Activated CD8-positive, alpha-beta memory T cell treated with anti-CD3 and anti-CD28 coated beads, Interleukin-2, amount 10 ng/mL, durations not matched to agents 7 days and 5 days (primary cell): ENCODE results near the gene NPW. TPM values are rescaled to one million over a fixed set of nuclear protein-coding genes. Genes with fewer than 3 reads are reported as not detected.
"Not testable (repeated sequence)": the region's sequence is repeated elsewhere in the genome, so short reads cannot be mapped to it uniquely, and the experiment has no call there.

ENCODE experiments used
- ATAC-seq: fragments of 150-1000 bp; cut with Tn5 transposase; one replicate; pipeline ENCODE4 v1.10.0; 2021; ENCODE audit warnings: moderate library complexity
- CTCF ChIA-PET: fragments of 350-600 bp; sonication (Branson Sonifier 250); formaldehyde crosslinking; loops from one replicate; lab custom pipeline; 2021; ENCODE audit warnings: antibody characterized with exemption; lab: Charles Lee
- DNase-seq: peaks from one replicate; pipeline ENCODE4 v3.0.0-alpha.2; 2020
- H3K27ac Mint-ChIP-seq: one replicate; pipeline ENCODE4 v1.8.0; 2021; ENCODE audit warnings: mild to moderate bottlenecking, mixed read lengths
- H3K27me3 Mint-ChIP-seq: one replicate; pipeline ENCODE4 v1.8.0; 2021; ENCODE audit warnings: mixed read lengths
- H3K36me3 Mint-ChIP-seq: one replicate; pipeline ENCODE4 v1.8.0; 2021; ENCODE audit warnings: mild to moderate bottlenecking, mixed read lengths
- H3K4me1 Mint-ChIP-seq: one replicate; pipeline ENCODE4 v1.8.0; 2021; ENCODE audit warnings: mixed read lengths
- H3K4me3 Mint-ChIP-seq: one replicate; pipeline ENCODE4 v1.8.0; 2021; ENCODE audit warnings: mild to moderate bottlenecking, moderate library complexity, mixed read lengths
- H3K9me3 Mint-ChIP-seq: one replicate; pipeline ENCODE4 v1.8.0; 2022; ENCODE audit warnings: low read depth, mixed read lengths
- total RNA-seq, 2 experiments: library from RNA; stranded (reverse); gene quantifications; one replicate each; pipeline ENCODE4 v1.2.3, GENCODE V29; 2021

NPW gene
- total RNA-seq, 2 experiments from 2014 or later: 1.1 to 6.3 TPM

DNA sequence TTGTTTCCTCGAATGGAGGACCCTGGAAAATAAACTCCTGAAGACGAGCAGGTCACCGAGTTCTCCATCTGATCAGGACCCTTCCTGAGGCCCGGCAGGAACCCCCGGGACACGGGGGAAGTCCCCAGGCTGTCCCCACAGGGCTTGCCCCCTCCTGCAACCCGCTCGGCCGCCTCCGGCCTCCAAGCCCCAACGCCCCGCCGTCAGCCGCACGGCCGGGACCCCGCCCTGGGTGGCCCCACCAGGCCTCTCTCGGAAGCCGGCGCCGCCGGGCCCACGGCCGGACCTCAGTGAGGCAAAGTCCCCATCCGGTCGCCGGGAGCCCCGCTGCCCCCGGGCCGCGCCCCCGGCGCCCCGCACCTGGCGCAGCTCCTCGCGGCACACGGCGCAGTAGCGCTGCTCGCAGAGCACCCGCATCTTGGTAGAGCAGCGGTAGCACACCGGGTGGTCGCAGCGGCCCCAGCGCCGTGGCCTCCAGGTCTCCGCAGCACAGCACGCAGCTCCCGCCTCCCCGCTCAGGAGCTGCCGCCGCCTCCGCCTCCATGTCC lies 10.3 kb upstream of the NPW start:
- ATAC-seq (peak; percentile 26), DNase-seq (no peak)
- H3K9me3 Mint-ChIP-seq: no peaks in the 10 kb centered on the region
- H3K27me3 Mint-ChIP-seq: no peaks in the 10 kb centered on the region
- H3K4me3 Mint-ChIP-seq: peak overlapping the region; percentile 79
- H3K27ac Mint-ChIP-seq: peak overlapping the region; percentile 84
- peaks cover 40% of the 10 kb centered on the region for H3K4me1 Mint-ChIP-seq
- H3K36me3 Mint-ChIP-seq: peaks cover 3% of the 10 kb centered on the region
- CTCF ChIA-PET: interaction anchor here (1.1 to 2.3 kb wide), 4 partner anchors 12 to 242 kb away, joined by 3 to 17 read pairs (median 4); partner anchors contain the start of genes ECI1 and RPS2

DNA sequence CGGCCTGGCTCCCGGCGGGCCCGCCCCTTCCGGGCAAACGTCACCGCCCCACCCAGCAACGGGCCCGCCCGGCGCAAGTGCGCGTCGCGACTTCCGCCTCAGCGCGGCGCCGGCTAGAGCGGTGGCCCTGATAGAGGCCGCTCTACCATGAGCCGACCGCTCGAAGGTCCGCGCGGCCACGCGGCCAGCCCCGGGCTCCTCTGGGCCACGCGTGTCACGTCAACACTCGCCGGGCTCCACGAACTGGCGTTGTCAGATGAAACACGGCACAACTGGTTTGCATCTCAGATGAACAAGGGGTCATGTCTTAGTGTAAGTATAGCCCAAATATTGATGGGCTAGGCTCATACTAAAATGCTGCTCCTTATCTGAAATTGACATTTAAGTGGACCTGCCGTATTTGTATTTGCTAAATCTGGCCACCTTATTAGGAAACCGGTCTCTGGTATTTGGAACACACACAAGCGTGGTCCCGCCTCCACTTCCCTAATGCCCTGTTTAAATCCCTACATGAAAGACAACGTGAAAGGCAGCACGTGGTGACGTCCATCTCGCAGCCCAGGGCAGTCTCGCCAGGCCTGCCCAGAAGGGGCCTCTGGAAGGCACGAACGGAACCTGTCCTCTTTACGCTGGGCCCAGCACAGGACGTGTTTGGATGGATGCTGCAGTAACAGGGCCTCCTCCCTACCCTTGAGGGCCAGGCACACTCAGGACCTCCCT lies 9.6 kb upstream of the NPW start, which contains the start of gene ZNF598:
TSS of gene ZNF598 (minus strand) at position 31 of the 720 bp plus-strand sequence.
- H3K4me1 Mint-ChIP-seq: peaks cover 36% of the 10 kb centered on the region
- H3K4me3 Mint-ChIP-seq: peak within 1 kb of the TSS; percentile 85
- H3K27ac Mint-ChIP-seq: peak within 1 kb of the TSS; percentile 91
- ATAC-seq: peak; percentile 96
- no peaks in the 10 kb centered on the region for H3K27me3 Mint-ChIP-seq
- H3K9me3 Mint-ChIP-seq: no peaks in the 10 kb centered on the region
- peaks cover 3% of the 10 kb centered on the region for H3K36me3 Mint-ChIP-seq
- CTCF ChIA-PET: interaction anchor here (1.1 to 3.1 kb wide), 2 partner anchors 45 to 131 kb away, joined by 3 to 14 read pairs; partner anchors contain the start of gene RPS2
- peak; percentile 84 for DNase-seq

DNA sequence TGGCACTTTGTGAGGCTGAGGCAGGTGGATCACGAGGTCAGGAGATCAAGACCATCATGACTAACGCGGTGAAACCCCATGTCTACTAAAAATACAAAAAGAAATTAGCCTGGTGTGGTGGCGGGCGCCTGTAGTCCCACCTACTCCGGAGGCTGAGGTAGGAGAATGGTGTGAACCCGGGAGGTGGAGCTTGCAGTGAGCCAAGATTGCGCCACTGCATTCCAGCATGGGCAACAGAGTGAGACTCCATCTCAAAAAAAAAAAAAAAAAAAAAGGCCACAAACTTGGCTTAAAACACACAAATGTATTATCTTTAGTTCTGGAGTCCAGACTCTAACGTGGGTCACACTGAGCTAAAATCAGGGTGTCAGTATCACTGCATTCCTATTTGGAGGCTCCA lies 7.9 kb upstream of the NPW start:
- H3K9me3 Mint-ChIP-seq, H3K27ac Mint-ChIP-seq, DNase-seq, H3K4me3 Mint-ChIP-seq, H3K36me3 Mint-ChIP-seq, H3K27me3 Mint-ChIP-seq, ATAC-seq: not testable (repeated sequence)
- CTCF ChIA-PET: interaction anchor here (0.7 to 3.1 kb wide), 4 partner anchors 8 to 129 kb away, joined by 3 to 14 read pairs (median 6); no protein-coding TSS in a partner anchor
- peaks cover 27% of the 10 kb centered on the region for H3K4me1 Mint-ChIP-seq

DNA sequence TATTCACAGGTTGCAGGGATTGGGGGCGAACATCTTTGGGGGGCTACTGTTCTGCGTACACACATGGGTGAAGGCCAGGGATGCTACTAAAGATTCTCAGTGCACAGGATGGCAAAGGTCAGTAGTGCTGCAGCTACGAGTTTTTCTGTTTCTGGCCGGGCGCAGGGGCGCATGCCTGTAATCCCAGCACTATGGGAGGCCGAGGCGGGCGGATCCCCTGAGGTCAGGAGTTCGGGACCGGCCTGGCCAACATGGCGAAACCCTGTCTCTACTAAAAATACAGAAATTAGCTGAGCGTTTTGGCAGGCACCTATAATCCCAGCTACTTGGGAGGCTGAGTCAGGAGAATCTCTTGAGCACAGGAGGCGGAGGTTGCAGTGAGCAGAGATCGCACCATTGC lies 6.1 kb upstream of the NPW start:
- no peak overlapping the region for H3K27ac Mint-ChIP-seq
- H3K4me1 Mint-ChIP-seq: peaks cover 9% of the 10 kb centered on the region
- DNase-seq: no peak
- CTCF ChIA-PET: interaction anchor here (1.2 to 2.2 kb wide), 2 partner anchors 9 to 10 kb away, joined by 6 read pairs; no protein-coding TSS in a partner anchor
- H3K4me3 Mint-ChIP-seq: no peak overlapping the region
- no peaks in the 10 kb centered on the region for H3K9me3 Mint-ChIP-seq
- H3K36me3 Mint-ChIP-seq: no peaks in the 10 kb centered on the region
- ATAC-seq: no peak
- peaks cover 3% of the 10 kb centered on the region for H3K27me3 Mint-ChIP-seq

DNA sequence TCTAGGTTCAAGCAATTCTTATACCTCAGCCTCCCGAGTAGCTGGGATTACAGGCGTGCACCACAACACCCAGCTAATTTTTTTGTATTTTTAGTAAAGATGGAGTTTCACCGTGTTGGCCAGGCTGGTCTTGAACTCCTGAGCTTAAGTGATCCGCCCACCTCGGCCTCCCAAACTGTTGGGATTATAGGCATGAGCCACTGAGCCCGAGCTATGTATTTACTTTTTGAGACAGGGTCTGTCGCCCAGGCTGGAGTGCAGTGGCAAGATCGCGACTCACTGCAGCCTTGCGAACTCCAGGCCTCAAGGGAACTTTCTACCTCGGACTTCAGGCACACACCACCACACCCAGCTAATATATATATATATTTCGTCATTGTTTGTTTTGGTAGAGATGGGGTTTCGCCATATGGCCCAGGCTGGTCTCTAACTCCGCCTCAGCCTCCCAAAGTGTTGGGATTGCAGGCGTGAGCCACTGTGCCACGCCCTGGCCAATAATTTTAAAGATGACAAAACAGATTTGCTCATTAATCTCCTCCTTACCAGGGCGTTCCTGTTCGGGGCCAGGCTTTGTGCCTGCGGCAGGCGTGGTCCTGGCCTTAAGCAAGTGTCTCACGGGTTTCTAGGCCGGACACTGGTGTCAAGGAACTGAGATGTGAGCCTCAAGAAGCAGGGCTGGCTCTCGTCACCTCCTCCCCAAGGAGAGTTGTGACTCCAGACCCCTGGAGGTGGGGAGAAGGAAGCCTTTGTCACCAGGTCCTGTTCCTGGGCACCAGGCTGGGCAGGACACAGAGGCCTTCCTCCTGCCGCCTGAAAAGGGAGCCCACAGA lies 4.3 kb upstream of the NPW start:
- no peak overlapping the region for H3K27ac Mint-ChIP-seq
- DNase-seq: no peak
- no peak for ATAC-seq
- H3K36me3 Mint-ChIP-seq: no peaks in the 10 kb centered on the region
- peaks cover 13% of the 10 kb centered on the region for H3K27me3 Mint-ChIP-seq
- no peaks in the 10 kb centered on the region for H3K9me3 Mint-ChIP-seq
- H3K4me3 Mint-ChIP-seq: no peak overlapping the region
- peaks cover 2% of the 10 kb centered on the region for H3K4me1 Mint-ChIP-seq
- CTCF ChIA-PET: interaction anchor here (0.8 to 2.2 kb wide), 4 partner anchors 11 to 140 kb away, joined by 3 to 16 read pairs (median 5); partner anchors contain the start of gene TRAF7

DNA sequence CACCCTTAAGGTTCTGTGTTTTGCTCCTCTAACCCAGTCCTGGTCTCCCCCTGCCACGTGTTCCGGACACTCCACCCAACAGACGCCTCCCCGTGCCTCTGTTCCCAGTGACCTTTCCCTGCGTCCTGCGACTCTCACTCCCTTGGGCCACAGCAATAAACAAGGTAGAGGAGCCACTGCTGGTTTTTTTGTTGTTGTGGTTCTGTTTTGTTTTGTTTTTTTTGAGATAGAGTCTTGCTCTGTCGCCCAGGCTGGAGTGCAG lies 3.7 kb upstream of the NPW start:
- ATAC-seq: no peak
- DNase-seq: no peak
- Mint-ChIP-seq H3K36me3 (no peaks in the 10 kb centered on the region), H3K27ac (no peak overlapping the region), H3K4me1 (no peaks in the 10 kb centered on the region), H3K27me3 (peaks cover 17% of the 10 kb centered on the region), H3K4me3 (no peak overlapping the region), H3K9me3 (no peaks in the 10 kb centered on the region)
- CTCF ChIA-PET: interaction anchor here (0.7 to 2.2 kb wide), 7 partner anchors 8 to 140 kb away, joined by 3 to 16 read pairs (median 5); partner anchors contain the start of genes NTHL1, TRAF7 and TSC2

DNA sequence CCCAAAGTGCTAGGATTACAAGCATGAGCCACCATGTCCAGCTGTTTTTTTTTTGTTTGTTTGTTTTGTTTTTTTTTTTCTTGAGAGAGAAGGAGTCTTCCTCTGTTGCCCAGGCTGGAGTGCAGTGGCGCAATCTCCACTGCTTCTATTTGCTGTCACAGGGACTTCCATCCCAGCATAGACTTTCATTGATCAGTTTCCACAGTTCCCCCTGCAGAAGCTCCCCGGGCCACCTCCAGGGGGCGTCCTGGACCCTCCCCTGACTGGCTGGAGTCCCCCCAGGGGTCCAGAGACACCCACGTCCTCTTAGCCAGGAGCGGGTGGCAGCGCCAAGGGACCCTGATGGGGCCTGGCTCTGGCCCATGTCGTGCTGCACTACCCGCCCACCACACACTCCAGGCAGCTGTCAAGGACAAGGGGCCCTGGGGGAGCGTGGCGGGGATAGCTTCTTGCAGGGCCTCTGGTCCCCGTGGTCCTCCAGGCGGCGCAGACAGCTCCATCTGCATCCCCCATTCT lies 3.1 kb upstream of the NPW start:
- ATAC-seq (no peak), DNase-seq (no peak)
- H3K27me3 Mint-ChIP-seq: peaks cover 22% of the 10 kb centered on the region
- H3K4me1 Mint-ChIP-seq: no peaks in the 10 kb centered on the region
- CTCF ChIA-PET: interaction anchor here (0.6 to 2.2 kb wide), 10 partner anchors 9 to 139 kb away, joined by 3 to 16 read pairs (median 5); partner anchors contain the start of genes NTHL1, TRAF7 and TSC2
- no peak overlapping the region for H3K27ac Mint-ChIP-seq
- H3K4me3 Mint-ChIP-seq: no peak overlapping the region
- no peaks in the 10 kb centered on the region for H3K9me3 Mint-ChIP-seq
- no peaks in the 10 kb centered on the region for H3K36me3 Mint-ChIP-seq

DNA sequence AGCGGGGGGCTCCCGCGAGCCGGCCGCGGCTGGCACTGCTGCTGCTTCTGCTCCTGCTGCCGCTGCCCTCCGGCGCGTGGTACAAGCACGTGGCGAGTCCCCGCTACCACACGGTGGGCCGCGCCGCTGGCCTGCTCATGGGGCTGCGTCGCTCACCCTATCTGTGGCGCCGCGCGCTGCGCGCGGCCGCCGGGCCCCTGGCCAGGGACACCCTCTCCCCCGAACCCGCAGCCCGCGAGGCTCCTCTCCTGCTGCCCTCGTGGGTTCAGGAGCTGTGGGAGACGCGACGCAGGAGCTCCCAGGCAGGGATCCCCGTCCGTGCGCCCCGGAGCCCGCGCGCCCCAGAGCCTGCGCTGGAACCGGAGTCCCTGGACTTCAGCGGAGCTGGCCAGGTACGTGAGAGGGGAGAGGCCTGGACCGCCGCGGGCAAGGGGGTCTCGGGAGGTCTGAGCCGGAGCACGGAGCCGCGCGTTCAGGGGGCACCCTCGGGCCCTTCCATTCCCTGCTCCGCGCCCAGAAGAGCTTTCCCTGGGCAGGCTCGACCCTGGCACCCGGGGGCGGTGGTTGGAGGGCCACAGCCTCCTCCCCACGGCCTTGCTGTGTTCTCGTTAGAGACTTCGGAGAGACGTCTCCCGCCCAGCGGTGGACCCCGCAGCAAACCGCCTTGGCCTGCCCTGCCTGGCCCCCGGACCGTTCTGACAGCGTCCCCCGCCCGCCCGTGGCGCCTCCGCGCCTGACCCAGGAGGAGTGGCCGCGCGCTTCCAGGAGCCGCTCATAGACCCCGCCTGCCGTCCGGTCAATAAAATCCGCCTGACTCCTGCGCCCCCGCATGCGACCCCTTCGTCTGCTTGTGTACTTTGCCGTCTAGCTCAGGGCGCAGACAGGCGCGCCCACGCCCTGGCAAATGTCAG lies 591 bp downstream of the NPW start:
- Mint-ChIP-seq H3K9me3 (no peaks in the 10 kb centered on the region), H3K27me3 (peaks cover 31% of the 10 kb centered on the region), H3K4me3 (no peak overlapping the region), H3K4me1 (peaks cover 12% of the 10 kb centered on the region), H3K27ac (no peak overlapping the region), H3K36me3 (no peaks in the 10 kb centered on the region)
- CTCF ChIA-PET: interaction anchor here (1.5 to 7.6 kb wide), 3 partner anchors 12 to 122 kb away, joined by 3 to 118 read pairs (median 11); no protein-coding TSS in a partner anchor
- ATAC-seq (no peak), DNase-seq (no peak)

DNA sequence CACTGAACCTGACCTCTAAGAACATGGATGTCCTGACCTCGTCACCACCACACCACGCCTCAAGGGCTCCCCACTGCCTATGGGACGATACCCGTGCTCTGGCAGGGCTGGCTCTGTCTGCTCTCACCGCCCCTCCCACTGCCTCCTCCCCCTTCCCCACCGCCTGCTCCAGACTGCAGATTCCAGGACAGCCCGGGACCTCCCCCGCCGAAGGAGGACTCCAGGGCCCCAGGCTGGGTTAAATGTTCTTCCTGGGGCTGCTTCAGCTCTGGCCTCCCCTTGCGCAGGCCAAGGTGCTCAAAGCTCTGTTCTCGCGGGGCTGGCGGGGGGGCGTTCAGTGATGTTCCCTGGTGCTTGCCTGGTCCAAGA lies 3.1 kb downstream of the NPW start:
- peak overlapping the region; percentile 54 for H3K4me3 Mint-ChIP-seq
- no peaks in the 10 kb centered on the region for H3K36me3 Mint-ChIP-seq
- DNase-seq (peak; percentile 49), ATAC-seq (peak; percentile 31)
- CTCF ChIA-PET: interaction anchor here (0.6 to 7.6 kb wide), 22 partner anchors 9 to 454 kb away, joined by 3 to 118 read pairs (median 4); partner anchors contain the start of genes MSRB1, NTHL1, PKD1 and TRAF7
- peaks cover 42% of the 10 kb centered on the region for H3K27me3 Mint-ChIP-seq
- no peaks in the 10 kb centered on the region for H3K9me3 Mint-ChIP-seq
- H3K27ac Mint-ChIP-seq: no peak overlapping the region
- H3K4me1 Mint-ChIP-seq: peaks cover 17% of the 10 kb centered on the region

DNA sequence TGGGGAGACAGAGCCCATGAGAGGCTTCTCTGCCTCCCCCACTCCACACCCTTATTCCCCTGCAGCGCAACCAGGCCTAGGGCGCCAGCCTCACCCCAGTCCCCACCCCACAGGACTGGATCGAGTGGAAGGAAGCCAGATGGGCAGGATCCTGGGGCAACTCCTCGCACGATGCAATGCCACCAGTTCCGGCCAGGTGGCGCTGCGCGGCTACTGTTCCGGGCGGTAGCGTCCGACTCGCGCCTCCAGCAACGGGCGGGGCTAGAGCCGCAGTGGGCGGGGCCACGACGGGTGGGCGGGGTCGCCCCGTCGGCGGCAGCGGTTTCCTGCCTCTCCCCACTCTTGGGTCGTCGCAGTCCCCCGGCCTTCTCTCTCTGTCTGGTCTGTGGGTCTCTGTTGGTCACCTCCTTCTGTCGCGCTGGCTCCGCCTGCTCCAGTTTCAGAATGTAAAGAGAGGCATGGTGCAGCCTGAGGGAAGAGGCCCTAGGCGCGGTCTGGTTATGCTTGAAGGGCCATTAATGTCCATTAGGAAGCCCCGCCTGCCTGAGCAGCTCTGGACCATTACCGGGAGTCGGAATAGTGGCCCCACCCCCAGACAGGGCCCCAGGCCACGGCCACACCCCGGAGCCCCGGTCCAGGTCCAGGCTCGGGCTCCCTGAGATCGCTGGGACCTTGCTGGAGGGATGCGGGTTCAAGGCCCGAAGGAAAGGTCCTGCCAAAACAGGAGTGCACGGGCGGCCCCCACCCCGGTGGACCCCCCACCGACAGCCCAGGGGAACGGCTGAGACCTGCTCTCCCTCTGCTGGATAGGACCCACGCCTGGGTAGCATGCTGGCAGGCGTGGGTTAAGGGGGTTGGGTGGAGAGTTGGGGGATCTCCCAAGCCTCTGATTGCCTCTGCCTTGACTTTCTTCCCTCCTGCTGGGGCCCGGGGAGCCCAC lies 3.8 kb downstream of the NPW start:
- H3K27me3 Mint-ChIP-seq: peaks cover 45% of the 10 kb centered on the region
- CTCF ChIA-PET: interaction anchor here (0.6 to 7.6 kb wide), 22 partner anchors 9 to 454 kb away, joined by 3 to 118 read pairs (median 4); partner anchors contain the start of genes MSRB1, NTHL1, PKD1 and RAB26
- peak; percentile 82 for ATAC-seq
- H3K4me1 Mint-ChIP-seq: peaks cover 17% of the 10 kb centered on the region
- H3K36me3 Mint-ChIP-seq: no peaks in the 10 kb centered on the region
- no peaks in the 10 kb centered on the region for H3K9me3 Mint-ChIP-seq
- peak overlapping the region; percentile 56 for H3K4me3 Mint-ChIP-seq
- peak overlapping the region; percentile 64 for H3K27ac Mint-ChIP-seq
- DNase-seq: peak; percentile 95

DNA sequence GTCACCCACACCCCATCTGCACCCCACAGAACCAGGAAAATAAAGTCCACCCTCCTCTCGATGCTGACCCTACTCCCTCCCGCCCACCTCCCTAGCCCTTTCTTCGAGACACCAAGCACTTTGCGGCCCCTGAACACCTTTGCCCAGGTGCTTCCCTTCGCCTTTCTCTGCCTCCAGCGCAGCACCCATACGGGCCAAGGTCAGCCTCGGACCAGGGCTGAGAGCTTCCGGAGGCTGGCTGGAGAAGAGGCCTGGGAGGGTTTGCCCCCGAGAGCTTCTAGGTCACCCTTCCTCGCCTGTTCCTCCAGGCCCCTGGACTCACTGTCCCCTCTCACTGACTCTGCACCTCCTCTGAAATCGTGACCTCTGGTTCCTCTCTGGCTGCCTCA lies 4.4 kb downstream of the NPW start:
- Mint-ChIP-seq H3K36me3 (no peaks in the 10 kb centered on the region), H3K27ac (peak overlapping the region; percentile 30), H3K4me1 (peaks cover 17% of the 10 kb centered on the region), H3K27me3 (peaks cover 43% of the 10 kb centered on the region), H3K9me3 (no peaks in the 10 kb centered on the region), H3K4me3 (no peak overlapping the region)
- DNase-seq (no peak), ATAC-seq (no peak)
- CTCF ChIA-PET: interaction anchor here (1.2 to 7.6 kb wide), 5 partner anchors 113 to 130 kb away, joined by 5 to 118 read pairs (median 9); partner anchors contain the start of genes RAB26 and TRAF7
